Measurements from ENCODE around the gene CHMP1A.
"Not testable (repeated sequence)": the region's sequence is repeated elsewhere in the genome, so short reads cannot be mapped to it uniquely, and the experiment has no call there.

GRCh38 chr16:89671565-89671964, 14.1 kb upstream of the CHMP1A start:
- TF ChIP-seq, protein P1, sequence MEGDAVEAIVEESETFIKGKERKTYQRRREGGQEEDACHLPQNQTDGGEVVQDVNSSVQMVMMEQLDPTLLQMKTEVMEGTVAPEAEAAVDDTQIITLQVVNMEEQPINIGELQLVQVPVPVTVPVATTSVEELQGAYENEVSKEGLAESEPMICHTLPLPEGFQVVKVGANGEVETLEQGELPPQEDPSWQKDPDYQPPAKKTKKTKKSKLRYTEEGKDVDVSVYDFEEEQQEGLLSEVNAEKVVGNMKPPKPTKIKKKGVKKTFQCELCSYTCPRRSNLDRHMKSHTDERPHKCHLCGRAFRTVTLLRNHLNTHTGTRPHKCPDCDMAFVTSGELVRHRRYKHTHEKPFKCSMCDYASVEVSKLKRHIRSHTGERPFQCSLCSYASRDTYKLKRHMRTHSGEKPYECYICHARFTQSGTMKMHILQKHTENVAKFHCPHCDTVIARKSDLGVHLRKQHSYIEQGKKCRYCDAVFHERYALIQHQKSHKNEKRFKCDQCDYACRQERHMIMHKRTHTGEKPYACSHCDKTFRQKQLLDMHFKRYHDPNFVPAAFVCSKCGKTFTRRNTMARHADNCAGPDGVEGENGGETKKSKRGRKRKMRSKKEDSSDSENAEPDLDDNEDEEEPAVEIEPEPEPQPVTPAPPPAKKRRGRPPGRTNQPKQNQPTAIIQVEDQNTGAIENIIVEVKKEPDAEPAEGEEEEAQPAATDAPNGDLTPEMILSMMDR (IDR thresholded peaks at IDR 0.05), result not testable (repeated sequence)
- not testable (repeated sequence) for TF ChIP-seq POLR2A (IDR thresholded peaks at IDR 0.05)

Measured in ovary (tissue), 3 donors.